GM19239 (cell line): ENCODE measurements around the gene URAD.
"Not testable (repeated sequence)": the region's sequence is repeated elsewhere in the genome, so short reads cannot be mapped to it uniquely, and the experiment has no call there.

Experiments
- DNase-seq: peaks from one replicate; pipeline ENCODE4 v3.0.0; 2011; ENCODE audit warnings: low spot score; ENCODE audit not compliant: insufficient read length
- FAIRE-seq: peaks from 2 replicates; lab custom pipeline; 2011; peaks lifted over from hg19 to GRCh38; lab: Jason Lieb, UNC

The URAD gene, protein sequence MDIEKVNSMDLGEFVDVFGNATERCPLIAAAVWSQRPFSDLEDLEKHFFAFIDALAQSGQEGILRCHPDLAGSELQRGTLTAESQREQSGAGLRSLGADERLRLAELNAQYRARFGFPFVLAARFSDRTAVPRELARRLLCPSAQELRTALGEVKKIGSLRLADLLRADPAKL

GRCh38 chr13:27988520-27988919 is at the start of gene URAD:
URAD (minus strand) TSS chr13:27988693; CDS start chr13:27988637, 56 bp downstream.
- FAIRE-seq (no peak), DNase-seq (no peak)

DNA sequence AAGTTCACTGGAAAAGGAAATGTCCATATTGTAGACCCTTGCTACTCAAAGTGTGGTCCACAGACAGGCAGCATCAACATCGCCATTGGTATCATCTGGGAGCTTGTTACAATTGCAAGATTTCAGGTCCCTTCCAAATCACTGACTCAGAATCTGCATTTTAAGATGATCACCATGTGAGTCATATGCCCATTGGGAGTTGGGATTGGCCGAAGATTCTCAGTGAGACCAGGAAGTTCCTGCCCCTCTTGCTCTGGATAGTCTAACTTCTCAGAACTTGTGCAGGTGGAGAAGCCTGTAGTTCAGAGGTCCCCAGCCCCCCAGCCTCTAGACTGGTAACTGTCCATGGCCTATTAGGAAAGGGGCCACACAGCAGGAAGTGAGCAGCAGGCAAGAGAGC is 48.9 kb upstream of the URAD start:
- no peak for DNase-seq
- peak; percentile 74 for FAIRE-seq

DNA sequence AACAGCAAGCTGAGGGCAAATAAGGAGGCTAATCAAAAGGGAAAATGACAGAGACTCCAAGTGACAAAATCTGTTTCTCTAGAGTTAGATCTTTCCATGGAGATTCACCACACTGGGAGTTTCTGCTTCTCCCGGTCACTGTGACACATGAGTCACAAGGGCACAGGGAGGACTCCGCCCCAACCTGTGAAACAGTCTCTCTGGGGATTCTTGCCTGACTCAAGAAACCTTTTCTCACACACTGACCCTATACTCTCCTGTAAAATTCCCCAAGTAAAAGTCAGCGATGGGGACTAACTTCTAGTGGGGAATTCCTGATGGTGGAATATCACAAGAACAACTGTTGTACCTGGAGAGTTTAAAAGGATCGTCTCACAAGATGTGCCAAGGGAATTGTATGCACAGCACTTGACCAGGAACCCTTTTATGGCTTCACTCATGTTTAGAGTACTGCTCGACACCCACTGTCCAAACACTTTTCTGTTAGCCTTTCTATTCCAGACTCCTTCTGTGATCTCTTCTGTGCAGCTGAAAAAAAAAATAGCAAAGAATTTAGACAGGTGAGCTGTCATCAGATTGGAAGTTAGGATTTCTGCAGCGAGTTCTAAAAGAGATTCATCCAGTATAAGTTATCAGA is 46.8 kb upstream of the URAD start:
- DNase-seq: no peak
- peak; percentile 90 for FAIRE-seq

DNA sequence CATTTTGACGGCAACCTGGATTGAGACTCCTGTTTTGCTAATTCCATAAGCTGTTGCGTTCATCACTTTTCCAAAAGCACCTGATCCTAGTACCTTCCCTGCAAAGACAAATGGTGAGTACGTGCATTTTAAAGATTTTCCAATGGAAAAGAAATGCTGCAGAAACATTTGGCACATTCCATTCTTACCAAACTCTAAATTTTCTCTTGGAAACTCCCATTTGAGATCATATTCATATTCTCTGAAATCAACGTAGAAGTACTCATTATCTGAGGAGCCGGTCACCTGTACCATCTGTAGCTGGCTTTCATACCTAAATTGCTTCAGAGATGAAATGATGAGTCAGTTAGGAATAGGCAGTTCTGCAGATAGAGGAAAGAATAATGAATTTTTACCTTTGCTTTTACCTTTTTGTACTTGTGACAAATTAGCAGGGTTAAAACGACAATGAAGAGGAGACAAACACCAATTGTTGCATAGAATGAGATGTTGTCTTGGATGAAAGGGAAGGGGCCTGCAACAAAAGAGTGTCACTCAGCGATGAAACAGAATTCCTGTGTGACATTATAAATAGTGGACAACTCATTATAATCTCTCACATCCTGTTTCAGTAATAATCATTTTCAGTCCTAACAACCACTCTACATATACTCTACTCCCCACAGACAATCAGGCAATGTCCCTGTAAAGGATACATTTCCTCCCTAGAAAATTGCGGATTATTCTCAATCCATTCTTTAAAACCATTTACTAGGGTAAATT is 45.6 kb upstream of the URAD start:
- FAIRE-seq (peak; percentile 67), DNase-seq (no peak)

GRCh38 chr13:28032438-28032837 is 43.9 kb upstream of the URAD start:
- not testable (repeated sequence) for FAIRE-seq, DNase-seq

DNA sequence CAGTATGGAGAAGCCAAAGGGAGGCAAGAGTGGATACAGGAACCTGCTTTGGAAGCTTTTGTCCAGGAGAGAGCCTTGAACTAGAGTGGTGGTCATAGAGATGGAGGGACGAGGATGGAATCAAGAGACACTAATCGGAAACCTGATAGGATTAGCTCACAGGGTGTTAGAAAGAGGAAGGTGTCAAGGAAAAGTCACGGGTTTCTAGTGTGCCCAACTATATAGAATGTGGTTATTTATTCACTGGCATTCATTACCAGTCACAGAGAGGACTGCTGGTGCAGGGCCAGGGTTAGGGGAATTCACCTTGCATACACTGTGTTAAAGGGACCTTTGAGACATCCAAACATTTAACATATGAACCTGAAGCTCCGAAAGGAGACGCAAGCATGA is 43.4 kb upstream of the URAD start:
- FAIRE-seq (peak; percentile 73), DNase-seq (no peak)

DNA sequence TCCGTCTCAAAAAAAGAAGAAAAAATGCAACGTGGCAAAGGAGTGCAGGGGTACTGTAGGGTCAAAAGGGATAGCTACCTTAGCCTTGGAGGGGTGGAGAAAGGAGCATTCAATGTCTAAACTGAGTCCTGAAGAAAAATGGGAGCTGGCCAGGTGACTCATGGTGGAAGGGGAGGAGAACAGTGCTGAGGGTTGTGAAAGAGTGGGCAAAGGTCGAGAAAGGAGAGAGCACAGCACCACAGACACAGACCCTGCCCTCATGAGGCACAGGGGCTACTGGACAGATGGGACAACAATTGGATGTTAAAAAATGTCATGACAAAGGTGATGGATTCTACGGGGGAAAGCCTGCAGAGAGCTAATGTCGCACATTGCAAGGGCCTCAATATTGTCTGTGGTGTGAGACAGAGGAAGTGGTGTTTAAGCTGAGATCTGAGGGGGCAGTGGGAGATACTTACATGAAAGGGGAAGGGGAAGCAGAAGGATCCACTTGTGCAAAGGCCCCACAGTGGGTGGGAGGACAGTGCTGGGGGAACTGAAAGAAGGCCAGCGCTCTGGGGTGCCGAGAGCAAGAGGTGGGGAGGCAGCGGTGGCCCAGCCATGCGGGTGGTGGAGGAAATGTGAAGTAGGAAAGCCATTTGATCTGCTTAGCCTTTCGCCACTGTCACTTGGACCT is 42.9 kb upstream of the URAD start:
- no peak for DNase-seq
- peak; percentile 87 for FAIRE-seq

DNA sequence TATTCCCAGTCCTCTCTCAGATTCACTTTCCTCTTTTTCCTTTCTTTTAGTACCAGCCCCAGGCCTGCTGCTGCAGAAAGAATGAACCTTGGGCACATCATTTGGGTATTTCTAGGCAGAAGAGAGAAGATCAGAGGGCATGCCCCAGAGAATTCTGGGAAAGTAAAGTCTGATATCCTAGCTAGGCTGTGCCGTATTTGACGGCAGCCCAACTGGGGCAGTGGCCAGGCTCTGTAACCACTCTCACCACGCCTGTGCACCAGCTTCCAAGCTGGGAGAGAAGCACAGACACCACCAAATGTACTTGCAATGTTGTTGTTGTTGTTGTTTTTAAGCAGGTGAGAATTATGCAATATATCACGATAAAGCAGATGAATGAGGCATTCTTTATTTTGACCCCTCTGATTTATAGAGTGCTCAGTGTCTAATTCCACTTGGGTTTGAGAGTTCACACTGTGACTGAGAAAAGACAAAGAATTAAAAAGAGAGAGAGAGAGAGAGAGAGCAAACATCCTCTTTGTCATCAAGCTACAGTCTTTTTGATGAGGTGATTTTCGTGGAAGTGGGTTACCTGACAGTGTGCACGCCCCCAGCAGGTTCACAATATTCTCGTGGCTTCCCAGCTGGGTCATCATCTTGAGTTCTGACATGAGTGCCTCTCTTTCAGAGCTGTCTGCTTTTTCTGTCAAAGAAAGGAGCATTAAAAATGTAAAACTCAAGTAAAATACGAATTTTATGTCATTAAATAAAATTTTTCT is 39.3 kb upstream of the URAD start:
- DNase-seq (no peak), FAIRE-seq (no peak)

DNA sequence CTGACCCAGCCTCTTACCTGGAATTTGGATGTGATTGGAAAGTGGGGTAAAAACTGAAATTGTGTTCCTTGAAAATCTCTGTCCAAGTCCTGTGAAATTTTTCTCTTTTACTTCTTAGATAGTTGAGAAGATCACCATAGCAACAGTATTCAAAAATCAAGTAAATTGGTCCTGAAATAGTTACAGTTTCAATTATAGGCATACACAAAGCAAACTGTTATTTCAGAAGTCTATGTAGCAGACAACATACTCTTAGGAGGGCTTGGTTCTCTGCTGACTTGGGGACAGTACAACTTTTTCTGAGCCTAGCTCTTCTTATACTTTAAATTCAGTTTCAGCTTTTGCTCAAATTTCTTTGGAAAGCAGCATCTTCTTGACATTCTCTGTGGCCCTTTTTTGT is 38.6 kb upstream of the URAD start:
- DNase-seq (no peak), FAIRE-seq (no peak)

GRCh38 chr13:28026508-28026907 is 38.0 kb upstream of the URAD start:
- DNase-seq (no peak), FAIRE-seq (no peak)

- no peak for DNase-seq
- no peak for FAIRE-seq
Observed at GRCh38 chr13:28022848-28023518, 34.5 kb upstream of the URAD start.

DNA sequence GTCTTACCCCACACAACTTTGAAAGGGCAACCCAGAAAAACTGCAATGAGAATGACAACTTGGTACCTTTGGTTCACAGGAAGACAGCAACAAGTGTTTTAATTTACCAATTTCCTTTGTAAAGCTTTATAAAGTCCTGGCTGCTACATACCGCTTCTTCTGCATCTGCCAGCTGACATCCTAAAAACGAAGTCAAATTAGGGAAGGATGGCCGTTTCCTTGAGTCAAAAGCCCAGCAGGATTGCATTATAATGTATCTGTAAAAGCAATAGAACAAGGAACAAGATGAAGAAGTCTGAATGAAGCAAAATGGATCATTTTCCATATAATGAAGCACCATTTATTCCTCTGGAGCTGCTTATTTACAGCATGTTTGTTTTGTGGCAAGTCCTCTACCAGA is 25.8 kb upstream of the URAD start:
- FAIRE-seq (no peak), DNase-seq (no peak)

- FAIRE-seq (no peak), DNase-seq (no peak)
Observed at GRCh38 chr13:28013482-28013881, 25.0 kb upstream of the URAD start.

GRCh38 chr13:28012896-28013295 is 24.4 kb upstream of the URAD start:
- DNase-seq (peak; percentile 39), FAIRE-seq (peak; percentile 91)

GRCh38 chr13:28012383-28012782 is 23.9 kb upstream of the URAD start:
- no peak for DNase-seq
- FAIRE-seq: no peak

- FAIRE-seq (no peak), DNase-seq (no peak)
Observed at GRCh38 chr13:28010046-28010445, 21.6 kb upstream of the URAD start.

DNA sequence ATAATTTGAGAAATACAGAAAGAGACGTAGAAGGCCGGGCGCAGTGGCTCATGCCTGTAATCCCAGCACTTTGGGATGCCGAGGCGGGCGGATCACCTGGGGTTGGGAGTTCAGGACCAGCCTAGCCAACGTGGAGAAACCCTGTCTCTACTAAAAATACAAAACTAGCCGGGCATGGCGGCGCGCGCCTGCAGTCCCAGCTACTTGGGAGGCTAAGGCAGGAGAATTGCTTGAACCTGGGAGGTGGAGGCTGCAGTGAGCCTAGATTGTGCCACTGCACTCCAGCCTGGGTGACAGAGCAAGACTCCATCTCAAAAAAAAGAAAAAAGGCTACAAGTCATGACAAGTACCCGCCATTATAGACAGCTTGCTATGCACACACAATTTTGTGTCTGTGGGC is 16.5 kb upstream of the URAD start:
- DNase-seq, FAIRE-seq: not testable (repeated sequence)

- no peak for FAIRE-seq
- no peak for DNase-seq
Observed at GRCh38 chr13:28002886-28003698, 14.6 kb upstream of the URAD start.
